DOHH2 (cell line): ENCODE results near the gene ARIH1.
"Not testable (repeated sequence)": the region's sequence is repeated elsewhere in the genome, so short reads cannot be mapped to it uniquely, and the experiment has no call there.

ENCODE experiments used
- H3F3A ChIP-seq: fragments of 200-600 bp; sonication (generic), shearing (Covaris generic); 2 replicates; pipeline ENCODE4 v1.6.0; 2016; ENCODE audit warnings: antibody characterized with exemption, mild to moderate bottlenecking; ENCODE audit not compliant: control insufficient read depth, insufficient read depth
- H3K27ac ChIP-seq: fragments of 200-600 bp; sonication (generic); 2 replicates; pipeline ENCODE4 v1.5.1; 2014; ENCODE audit warnings: low read depth, mild to moderate bottlenecking, low read length, moderate library complexity
- H3K27me3 ChIP-seq: fragments of 200-600 bp; sonication (generic); 2 replicates; pipeline ENCODE4 v1.6.1; 2014; ENCODE audit warnings: mild to moderate bottlenecking, low read length, mixed read lengths; ENCODE audit not compliant: control insufficient read depth
- H3K36me3 ChIP-seq: fragments of 200-600 bp; sonication (generic); 2 replicates; pipeline ENCODE4 v1.6.1; 2014; ENCODE audit warnings: mild to moderate bottlenecking, low read length, moderate library complexity, mixed read lengths; ENCODE audit not compliant: control insufficient read depth
- H3K4me1 ChIP-seq: fragments of 200-600 bp; sonication (generic); 2 replicates; pipeline ENCODE4 v1.6.1; 2014; ENCODE audit warnings: mild to moderate bottlenecking, low read length, mixed read lengths; ENCODE audit not compliant: control insufficient read depth
- H3K4me2 ChIP-seq: fragments of 200-600 bp; sonication (generic); 2 replicates; pipeline ENCODE4 v1.6.0; 2014; ENCODE audit warnings: mild to moderate bottlenecking, low read length, moderate library complexity
- H3K4me3 ChIP-seq: fragments of 200-600 bp; sonication (generic); 2 replicates; pipeline ENCODE4 v1.5.1; 2014; ENCODE audit warnings: mild to moderate bottlenecking, low read length, mixed read lengths
- H3K79me2 ChIP-seq: fragments of 200-600 bp; sonication (generic); 2 replicates; pipeline ENCODE4 v1.6.1; 2014; ENCODE audit warnings: mild to moderate bottlenecking, low read length, mixed read lengths; ENCODE audit not compliant: control insufficient read depth
- H3K9me2 ChIP-seq: fragments of 200-600 bp; sonication (generic); replicated peaks from 2 replicates; pipeline ENCODE4 v1.6.1; 2014; ENCODE audit warnings: mild to moderate bottlenecking, low read length, mixed read lengths; ENCODE audit not compliant: control insufficient read depth
- H3K9me3 ChIP-seq: fragments of 200-600 bp; sonication (generic); 2 replicates; pipeline ENCODE4 v1.6.1; 2014; ENCODE audit warnings: antibody characterized with exemption, low read length, mixed read lengths; ENCODE audit not compliant: control insufficient read depth, insufficient read depth
- H4K20me1 ChIP-seq: fragments of 200-600 bp; sonication (generic); 2 replicates; pipeline ENCODE4 v1.6.0; 2014; ENCODE audit warnings: low read depth, mild to moderate bottlenecking, antibody characterized with exemption, low read length, moderate library complexity; ENCODE audit not compliant: control insufficient read depth, insufficient read depth
- EZH2phosphoT487 ChIP-seq: fragments of 200-600 bp; sonication (generic); IDR thresholded peaks from 2 replicates; pipeline ENCODE4 v1.6.1; 2017; ENCODE audit warnings: borderline replicate concordance, mild to moderate bottlenecking, antibody characterized with exemption, low read length, moderate library complexity, mixed read lengths
- TF ChIP-seq, protein P1 (sequence below): fragments of 200-600 bp; sonication (generic); IDR thresholded peaks from one replicate; pipeline ENCODE4 v1.5.1; 2014; ENCODE audit warnings: antibody characterized with exemption, mild to moderate bottlenecking, low read depth, low read length; ENCODE audit not compliant: poor library complexity, severe bottlenecking

The ARIH1 gene

DNA sequence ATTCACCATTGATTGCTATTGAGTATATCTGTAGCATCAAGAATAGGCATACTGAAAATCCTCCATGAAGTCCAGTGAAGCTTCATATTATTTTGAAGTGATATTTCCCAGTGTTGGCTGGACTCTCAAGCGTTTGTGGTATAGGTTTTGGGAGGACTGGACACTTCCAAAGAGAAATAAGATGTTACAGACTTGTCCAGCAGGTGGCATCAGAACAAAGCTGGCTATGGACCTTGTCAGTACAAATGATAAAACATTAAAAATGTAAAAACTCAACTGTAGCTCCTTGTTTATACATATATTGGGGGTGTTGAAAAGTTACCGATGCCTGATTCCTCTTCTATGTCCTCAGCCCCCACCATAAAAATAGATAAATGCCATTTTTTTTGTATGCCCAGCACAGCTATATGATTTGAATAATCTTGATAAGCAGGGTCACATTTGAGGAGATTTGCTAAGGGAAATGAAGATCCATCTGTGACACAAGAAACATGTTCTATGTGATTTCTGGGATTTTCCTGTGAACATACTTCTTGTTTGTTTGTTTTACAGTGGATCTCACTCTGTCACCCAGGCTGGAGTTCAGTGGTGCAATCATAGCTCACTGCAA lies 125.8 kb downstream of the ARIH1 start:
- no peaks in the 10 kb centered on the region for H3F3A ChIP-seq
- H3K9me2 ChIP-seq, result no peaks in the 10 kb centered on the region
- H3K79me2 ChIP-seq, result no peaks in the 10 kb centered on the region
- H3K9me3 ChIP-seq, result no peaks in the 10 kb centered on the region
- H3K36me3 ChIP-seq, result no peaks in the 10 kb centered on the region
- H3K4me1 ChIP-seq, result no peaks in the 10 kb centered on the region
- no peak overlapping the region for H3K27ac ChIP-seq
- no peak overlapping the region for H3K4me3 ChIP-seq
- 0 out of 2 replicates have a peak, but pooled peaks cover 5% of the 10 kb centered on the region for H3K27me3 ChIP-seq
- TF ChIP-seq EZH2phosphoT487, result no peak
- TF ChIP-seq, protein P1, sequence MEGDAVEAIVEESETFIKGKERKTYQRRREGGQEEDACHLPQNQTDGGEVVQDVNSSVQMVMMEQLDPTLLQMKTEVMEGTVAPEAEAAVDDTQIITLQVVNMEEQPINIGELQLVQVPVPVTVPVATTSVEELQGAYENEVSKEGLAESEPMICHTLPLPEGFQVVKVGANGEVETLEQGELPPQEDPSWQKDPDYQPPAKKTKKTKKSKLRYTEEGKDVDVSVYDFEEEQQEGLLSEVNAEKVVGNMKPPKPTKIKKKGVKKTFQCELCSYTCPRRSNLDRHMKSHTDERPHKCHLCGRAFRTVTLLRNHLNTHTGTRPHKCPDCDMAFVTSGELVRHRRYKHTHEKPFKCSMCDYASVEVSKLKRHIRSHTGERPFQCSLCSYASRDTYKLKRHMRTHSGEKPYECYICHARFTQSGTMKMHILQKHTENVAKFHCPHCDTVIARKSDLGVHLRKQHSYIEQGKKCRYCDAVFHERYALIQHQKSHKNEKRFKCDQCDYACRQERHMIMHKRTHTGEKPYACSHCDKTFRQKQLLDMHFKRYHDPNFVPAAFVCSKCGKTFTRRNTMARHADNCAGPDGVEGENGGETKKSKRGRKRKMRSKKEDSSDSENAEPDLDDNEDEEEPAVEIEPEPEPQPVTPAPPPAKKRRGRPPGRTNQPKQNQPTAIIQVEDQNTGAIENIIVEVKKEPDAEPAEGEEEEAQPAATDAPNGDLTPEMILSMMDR, result peak; percentile 83
- no peak overlapping the region for H3K4me2 ChIP-seq
- no peaks in the 10 kb centered on the region for H4K20me1 ChIP-seq

DNA sequence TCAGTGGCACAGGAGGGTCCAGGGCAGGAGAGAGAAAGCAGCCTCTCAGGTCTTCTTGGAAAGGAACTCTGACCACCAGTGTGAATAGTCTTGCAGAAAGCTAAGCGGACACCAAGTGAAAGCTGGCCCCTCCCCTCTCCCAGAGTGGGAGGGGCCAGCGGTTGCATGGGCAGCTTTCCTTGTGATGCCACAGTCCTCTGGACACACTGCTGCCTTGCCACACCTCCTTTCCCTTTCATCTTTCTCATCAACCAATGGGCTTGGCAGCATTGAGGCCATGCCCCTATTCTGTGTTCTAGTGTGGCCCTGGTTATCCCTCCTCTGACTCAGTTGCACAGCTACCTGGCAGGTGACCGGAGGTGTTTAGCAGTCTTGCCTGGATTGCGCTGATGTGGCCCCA lies 130.7 kb downstream of the ARIH1 start:
- H3K27me3 ChIP-seq, result 0 out of 2 replicates have a peak, but pooled peaks cover 3% of the 10 kb centered on the region

DNA sequence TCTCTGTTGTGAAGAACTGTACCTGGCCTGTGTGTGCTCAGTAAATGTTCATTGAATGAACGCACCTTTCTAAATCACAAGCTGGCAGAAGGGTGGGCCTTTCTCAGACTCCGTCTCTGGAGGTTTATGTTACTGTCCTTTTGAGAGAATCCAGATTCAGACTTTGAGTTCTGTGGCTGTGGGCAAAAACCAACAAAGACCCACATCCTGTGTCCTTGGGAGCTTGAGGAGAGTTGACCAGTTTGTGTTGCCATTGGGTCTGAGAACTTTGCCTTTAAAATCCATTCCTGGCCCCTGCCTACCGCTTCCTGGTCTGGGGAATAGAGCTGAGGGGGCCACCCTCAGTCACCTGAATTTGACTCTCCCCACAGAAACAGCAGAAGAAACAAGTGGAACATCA lies 134.0 kb downstream of the ARIH1 start:
- H3K4me1 ChIP-seq, H3K79me2 ChIP-seq, H3K27ac ChIP-seq, H4K20me1 ChIP-seq, H3K36me3 ChIP-seq, H3K9me2 ChIP-seq, H3K9me3 ChIP-seq, H3K4me3 ChIP-seq, H3K27me3 ChIP-seq, H3F3A ChIP-seq, H3K4me2 ChIP-seq: not testable (repeated sequence)

More for the DNA sequence above, 130.7 kb downstream of the ARIH1 start:
- no peaks in the 10 kb centered on the region for H3K36me3 ChIP-seq
- TF ChIP-seq, protein P1, result no peak
- TF ChIP-seq EZH2phosphoT487, result no peak
- H3K9me2 ChIP-seq, result no peaks in the 10 kb centered on the region
- H3K27ac ChIP-seq, result no peak overlapping the region
- no peak overlapping the region for H3K4me2 ChIP-seq
- H3K79me2 ChIP-seq, result no peaks in the 10 kb centered on the region
- H3K4me1 ChIP-seq, result no peaks in the 10 kb centered on the region
- H4K20me1 ChIP-seq, result no peaks in the 10 kb centered on the region
- H3K9me3 ChIP-seq, result no peaks in the 10 kb centered on the region
- no peak overlapping the region for H3K4me3 ChIP-seq
- H3F3A ChIP-seq, result no peaks in the 10 kb centered on the region

DNA sequence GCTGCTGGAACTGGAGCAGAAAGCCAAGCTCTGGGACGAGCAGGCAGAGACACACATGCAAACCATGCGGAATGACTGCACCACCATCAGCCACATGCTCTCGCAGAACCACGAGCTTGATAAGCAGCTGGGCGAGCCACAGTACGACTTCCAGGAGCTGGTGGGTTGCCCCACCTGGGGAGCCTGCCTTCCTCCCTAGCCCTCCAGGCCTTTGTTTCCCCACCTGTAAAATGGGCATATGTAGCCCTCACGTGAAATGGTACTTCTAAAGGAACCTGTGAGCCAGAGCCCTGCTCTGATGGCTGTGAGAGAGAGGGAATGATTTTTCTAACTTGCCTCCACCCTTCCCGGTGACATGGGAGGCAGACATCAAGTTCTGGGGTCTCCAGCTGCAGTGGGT lies 135.7 kb downstream of the ARIH1 start:
- Histone ChIP-seq H3K9me2 (no peaks in the 10 kb centered on the region), H3K4me2 (no peak overlapping the region), H3K9me3 (no peaks in the 10 kb centered on the region), H3F3A (no peaks in the 10 kb centered on the region), H3K4me3 (no peak overlapping the region), H3K27me3 (no peaks in the 10 kb centered on the region), H3K4me1 (no peaks in the 10 kb centered on the region), H3K79me2 (no peaks in the 10 kb centered on the region), H4K20me1 (no peaks in the 10 kb centered on the region), H3K27ac (no peak overlapping the region), H3K36me3 (no peaks in the 10 kb centered on the region)
- TF ChIP-seq EZH2phosphoT487, result no peak
- TF ChIP-seq, protein P1, result no peak

DNA sequence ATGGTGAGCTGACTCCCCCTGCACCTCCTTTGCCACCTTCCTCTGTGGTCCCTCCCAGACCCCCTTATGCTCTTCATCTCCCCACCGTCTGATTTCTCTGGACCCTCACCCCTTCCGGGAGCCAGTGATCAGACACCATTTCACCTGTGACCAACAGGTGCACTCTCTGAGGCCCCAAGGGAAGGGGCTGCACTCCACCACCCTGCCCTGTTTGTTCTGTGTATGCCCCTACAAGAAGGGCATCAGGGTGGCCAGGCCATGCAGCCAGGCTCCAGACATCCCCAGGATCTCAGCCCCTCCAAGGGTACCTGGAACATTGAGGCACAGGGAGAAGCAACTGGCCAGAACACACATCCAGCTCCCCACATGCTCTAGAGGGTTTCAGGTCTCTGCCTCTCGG lies 138.2 kb downstream of the ARIH1 start:
- not testable (repeated sequence) for H3K27ac ChIP-seq, H3K4me2 ChIP-seq, H3K36me3 ChIP-seq, H4K20me1 ChIP-seq, H3K79me2 ChIP-seq, H3K27me3 ChIP-seq, H3K9me2 ChIP-seq, H3K9me3 ChIP-seq, H3K4me3 ChIP-seq, H3K4me1 ChIP-seq, H3F3A ChIP-seq
